VCaP (cell line): ENCODE data around the gene CDKN2B.

Experiments
- H3K27ac ChIP-seq: fragments of 450-650 bp; 2 replicates; pipeline ENCODE4 v1.5.1; 2017
- TF ChIP-seq, protein P1 (sequence below): fragments of 450-650 bp; conservative IDR thresholded peaks from 2 replicates; pipeline ENCODE4 v1.5.1; 2017; ENCODE audit warnings: mild to moderate bottlenecking, moderate library complexity

Gene CDKN2B

DNA sequence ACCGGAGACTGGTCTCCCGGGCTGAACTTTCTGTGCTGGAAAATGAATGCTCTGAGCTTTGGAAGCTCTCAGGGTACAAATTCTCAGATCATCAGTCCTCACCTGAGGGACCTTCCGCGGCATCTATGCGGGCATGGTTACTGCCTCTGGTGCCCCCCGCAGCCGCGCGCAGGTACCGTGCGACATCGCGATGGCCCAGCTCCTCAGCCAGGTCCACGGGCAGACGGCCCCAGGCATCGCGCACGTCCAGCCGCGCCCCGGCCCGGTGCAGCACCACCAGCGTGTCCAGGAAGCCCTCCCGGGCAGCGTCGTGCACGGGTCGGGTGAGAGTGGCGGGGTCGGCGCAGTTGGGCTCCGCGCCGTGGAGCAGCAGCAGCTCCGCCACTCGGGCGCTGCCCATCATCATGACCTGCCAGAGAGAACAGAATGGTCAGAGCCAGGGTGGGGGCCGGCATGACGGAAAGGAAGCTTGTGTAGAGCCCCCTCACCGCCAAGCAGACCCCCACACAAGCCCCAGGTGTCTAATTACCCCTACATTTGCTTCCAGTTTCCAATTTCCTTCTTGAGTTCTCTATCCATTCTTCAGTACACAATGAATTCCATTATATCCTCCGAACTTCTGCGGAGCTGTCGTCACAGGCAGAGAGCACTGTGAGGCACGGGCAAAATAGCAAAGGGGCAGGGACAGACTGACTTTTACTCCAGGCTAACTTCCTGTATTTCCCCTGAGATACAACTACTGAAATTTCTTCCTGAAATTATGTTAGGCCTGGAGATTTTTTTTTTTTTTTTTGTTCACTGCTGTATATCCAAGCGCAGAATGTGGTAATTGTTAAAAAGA, 38.1 kb downstream of the CDKN2B start:
- TF ChIP-seq, protein P1, sequence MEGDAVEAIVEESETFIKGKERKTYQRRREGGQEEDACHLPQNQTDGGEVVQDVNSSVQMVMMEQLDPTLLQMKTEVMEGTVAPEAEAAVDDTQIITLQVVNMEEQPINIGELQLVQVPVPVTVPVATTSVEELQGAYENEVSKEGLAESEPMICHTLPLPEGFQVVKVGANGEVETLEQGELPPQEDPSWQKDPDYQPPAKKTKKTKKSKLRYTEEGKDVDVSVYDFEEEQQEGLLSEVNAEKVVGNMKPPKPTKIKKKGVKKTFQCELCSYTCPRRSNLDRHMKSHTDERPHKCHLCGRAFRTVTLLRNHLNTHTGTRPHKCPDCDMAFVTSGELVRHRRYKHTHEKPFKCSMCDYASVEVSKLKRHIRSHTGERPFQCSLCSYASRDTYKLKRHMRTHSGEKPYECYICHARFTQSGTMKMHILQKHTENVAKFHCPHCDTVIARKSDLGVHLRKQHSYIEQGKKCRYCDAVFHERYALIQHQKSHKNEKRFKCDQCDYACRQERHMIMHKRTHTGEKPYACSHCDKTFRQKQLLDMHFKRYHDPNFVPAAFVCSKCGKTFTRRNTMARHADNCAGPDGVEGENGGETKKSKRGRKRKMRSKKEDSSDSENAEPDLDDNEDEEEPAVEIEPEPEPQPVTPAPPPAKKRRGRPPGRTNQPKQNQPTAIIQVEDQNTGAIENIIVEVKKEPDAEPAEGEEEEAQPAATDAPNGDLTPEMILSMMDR, result no peak

DNA sequence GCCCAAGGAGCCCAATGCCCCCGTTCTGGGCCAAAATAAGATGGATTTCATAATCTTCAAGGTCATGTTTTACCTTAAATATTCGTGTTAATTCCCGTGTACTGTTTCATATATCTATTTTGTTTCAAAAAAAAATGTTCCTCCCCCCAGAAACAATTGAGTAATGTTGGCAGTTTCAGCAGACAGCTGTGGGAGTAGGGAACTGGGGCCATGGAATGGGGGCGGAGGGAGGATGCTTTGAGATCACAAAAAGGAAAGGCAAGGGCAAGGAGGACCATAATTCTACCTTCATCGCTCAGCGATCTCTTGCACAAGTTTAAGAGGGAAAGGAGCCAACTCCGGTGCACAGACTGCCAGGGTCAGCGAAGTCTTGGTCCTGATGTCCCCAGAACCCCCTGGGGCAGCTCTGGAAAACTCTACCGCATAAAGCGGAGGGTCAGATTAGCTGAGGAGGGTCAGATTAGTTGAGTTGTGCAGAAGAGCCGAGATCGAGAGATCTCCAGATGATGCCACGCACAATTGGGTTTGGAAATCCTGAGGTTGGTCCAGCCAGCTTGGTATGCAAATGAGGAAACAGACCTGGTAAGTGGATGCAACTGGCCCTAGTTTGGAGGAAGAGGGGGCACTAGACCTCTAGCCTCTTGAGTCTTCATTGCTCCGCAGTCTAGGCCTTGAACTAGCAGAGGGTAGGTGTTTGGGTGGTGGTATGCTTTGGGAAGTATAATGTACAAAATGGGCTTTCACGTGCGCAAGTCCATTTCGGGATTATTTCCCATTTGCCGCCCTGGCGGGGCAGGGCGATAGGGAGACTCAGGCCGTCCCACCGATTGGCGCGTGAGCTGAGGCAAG, 38.9 kb downstream of the CDKN2B start:
- H3K27ac ChIP-seq, result no peak overlapping the region
- TF ChIP-seq, protein P1, result no peak

More for the DNA sequence above, 38.1 kb downstream of the CDKN2B start:
- no peak overlapping the region for H3K27ac ChIP-seq

DNA sequence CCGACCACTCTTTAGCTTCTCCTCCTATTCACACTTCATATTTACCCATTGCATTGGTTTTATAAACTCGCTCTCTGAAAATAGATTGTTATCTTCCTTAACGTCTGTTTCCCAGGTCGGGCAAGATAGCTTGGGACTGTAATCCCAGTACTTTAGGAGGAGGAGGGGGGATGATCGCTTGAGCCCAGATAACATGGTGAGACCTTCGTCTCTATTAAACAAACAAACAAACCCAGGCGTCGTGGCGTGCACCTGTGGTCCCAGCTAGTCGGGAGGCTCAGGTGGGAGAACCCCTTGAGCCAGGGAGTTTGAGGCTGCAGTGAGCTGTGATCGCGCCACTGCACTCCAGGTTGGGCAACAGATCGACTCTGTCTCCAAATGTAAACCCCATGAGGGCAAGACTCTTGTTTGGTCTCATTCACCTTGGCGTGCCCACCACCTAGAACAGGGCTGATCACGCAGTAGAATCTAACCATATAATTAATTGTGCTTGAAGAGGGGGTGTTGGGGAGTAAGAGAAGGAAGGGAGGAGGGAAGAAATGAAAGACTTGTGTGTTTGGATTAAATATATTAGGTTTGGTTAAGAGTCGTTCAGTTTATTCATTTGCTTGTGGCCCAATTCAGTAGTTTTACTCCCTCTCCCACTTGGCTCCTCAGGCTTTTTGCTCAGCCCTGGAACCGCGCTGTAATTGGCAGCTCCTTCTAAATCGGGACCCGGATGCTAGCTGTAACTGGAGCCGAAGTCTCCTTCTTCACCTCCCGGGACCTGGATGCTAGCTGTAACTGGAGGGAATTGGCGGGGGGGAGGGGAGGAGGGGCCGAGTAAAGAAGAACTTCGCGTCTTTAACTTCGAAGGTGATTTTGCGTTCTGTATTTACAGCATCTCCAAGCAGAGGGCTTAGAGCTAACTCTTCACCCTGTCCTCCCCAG, 39.8 kb downstream of the CDKN2B start:
- no peak overlapping the region for H3K27ac ChIP-seq
- TF ChIP-seq, protein P1, result no peak

DNA sequence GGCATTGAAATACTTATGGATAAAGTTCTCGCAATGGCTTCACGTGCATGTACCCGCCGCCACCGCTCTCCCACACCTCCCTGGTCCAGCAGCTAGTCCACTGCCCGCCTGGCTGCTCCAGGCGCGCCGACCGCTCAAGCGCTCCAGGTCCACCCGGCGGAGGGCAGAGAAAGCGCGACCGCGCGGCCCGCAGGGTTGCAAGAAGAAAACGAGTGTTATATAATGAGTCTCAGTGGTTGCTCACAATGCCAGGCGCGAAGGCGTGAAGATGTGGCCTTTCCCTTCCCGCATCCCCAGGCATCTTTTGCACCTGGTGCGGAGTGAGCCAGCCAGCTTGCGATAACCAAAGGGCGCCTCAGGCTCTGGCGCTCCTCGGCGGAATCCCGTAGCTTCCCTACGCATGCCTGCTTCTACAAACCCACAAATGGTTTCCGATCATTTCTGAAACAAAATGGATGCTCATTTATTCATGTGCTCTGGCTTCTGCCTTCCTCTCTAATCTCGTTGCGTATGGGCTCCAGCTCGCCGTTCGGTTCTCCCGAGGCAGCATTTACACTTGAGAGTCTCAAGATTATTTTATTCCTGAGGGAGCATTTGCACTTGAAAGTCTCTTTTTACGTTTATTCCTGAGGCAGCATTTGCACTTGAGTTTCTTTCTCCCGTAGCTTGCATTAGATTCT, 40.6 kb downstream of the CDKN2B start:
- H3K27ac ChIP-seq, result no peak overlapping the region

DNA sequence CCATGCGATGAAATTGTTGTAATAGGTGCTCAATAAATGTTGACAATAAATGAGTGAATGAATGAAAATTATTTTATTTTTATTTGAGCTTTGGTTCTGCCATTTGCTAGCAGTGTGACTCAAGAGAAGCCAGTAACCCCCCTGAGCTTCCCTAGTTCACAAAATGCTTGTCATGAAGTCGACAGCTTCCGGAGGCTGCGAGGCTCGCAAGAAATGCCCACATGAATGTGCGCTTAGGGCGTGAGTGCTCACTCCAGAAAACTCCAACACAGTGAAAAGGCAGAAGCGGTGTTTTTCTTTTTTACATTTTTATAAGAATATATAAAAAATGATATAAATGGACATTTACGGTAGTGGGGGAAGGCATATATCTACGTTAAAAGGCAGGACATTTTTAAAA, 41.4 kb downstream of the CDKN2B start:
- TF ChIP-seq, protein P1, result no peak
- no peak overlapping the region for H3K27ac ChIP-seq

More for the DNA sequence above, 40.6 kb downstream of the CDKN2B start:
- TF ChIP-seq, protein P1, result no peak

DNA sequence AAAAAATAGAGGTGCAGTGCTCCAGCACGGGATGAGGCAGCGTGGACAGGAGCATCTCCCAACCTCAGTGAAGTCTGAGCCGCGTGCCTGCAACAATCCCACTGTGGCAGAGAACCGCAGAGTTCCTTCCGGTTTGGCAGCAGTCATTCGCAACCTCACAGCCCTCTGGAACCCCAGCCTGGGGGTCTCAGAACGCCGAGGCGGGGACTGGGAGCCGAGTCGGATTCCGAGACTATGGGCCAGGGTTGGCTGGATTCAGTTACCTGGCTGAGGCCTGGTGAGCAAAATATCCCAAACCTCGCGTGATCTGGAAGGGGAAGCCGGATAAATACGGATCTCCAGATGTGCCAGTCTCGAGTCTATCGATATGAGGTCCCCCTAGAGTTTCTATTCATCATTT, 41.9 kb downstream of the CDKN2B start:
- TF ChIP-seq, protein P1, result no peak
- no peak overlapping the region for H3K27ac ChIP-seq
